GM21737 (cell line): ENCODE measurements around the gene MESD.

Source experiments
- ATAC-seq: cut with Tn5 transposase; IDR thresholded peaks from one replicate; pipeline ENCODE4 v1.9.1; 2021; ENCODE audit warnings: mild to moderate bottlenecking, moderate library complexity; ENCODE audit not compliant: unreplicated experiment

Gene MESD

DNA sequence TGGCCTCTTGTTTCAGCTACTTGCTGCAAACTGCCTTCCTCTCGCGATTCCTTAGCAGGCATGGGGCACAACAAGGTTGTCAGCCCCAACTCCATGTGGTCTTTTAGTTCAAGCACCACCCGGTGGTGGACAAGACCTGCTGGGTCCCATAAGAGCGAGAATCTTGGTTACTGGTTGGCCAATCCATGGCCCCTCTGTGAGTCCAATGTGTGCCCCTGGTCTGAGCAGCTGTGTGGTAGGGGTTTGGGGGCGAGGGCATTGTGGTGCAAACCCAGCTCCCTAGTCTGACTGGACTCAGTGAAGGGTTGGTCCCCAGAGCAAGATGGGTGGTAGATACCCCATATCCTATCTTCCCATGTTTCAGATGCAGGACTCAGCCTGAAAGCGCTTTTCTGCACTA is 48.8 kb downstream of the MESD start:
- ATAC-seq = no peak

DNA sequence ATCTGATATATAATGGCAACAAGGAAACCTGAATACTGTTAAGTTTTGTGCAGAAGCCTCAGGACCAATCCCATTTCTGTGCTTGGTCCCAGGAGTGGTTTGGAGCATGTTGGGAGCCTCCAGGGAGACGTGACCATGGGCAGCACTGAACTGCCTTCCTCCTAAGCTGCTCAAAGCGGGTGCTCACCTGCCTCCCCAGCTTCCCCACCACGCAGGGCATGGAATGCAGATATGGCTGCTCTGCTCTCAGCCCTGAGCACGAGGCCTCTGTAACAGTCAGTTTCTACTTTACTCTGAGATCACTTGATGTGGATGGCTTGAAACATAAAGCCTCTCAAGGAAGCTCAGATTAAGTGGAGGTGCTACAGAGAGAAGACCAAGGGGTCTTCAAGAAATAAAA is 49.3 kb downstream of the MESD start:
- no peak for ATAC-seq

GRCh38 chr15:80939216-80939615 is 50.4 kb downstream of the MESD start:
- ATAC-seq = no peak

DNA sequence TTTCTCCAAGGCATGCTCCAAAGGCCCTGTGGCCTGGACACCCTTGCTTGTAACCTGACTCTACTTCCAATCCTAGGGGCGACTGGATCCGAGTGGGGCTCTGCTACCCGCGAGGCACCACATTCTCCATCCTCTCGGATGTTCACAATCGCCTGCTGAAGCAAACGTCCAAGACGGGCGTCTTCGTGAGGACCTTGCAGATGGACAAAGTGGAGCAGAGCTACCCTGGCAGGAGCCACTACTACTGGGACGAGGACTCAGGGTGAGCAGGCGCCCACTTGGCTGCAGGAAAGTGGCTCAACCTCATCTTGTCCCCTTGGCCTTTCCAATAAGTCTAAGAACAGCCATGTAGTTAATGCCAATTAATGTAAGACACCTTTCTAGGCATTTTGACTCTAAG is 51.9 kb downstream of the MESD start:
- no peak for ATAC-seq

DNA sequence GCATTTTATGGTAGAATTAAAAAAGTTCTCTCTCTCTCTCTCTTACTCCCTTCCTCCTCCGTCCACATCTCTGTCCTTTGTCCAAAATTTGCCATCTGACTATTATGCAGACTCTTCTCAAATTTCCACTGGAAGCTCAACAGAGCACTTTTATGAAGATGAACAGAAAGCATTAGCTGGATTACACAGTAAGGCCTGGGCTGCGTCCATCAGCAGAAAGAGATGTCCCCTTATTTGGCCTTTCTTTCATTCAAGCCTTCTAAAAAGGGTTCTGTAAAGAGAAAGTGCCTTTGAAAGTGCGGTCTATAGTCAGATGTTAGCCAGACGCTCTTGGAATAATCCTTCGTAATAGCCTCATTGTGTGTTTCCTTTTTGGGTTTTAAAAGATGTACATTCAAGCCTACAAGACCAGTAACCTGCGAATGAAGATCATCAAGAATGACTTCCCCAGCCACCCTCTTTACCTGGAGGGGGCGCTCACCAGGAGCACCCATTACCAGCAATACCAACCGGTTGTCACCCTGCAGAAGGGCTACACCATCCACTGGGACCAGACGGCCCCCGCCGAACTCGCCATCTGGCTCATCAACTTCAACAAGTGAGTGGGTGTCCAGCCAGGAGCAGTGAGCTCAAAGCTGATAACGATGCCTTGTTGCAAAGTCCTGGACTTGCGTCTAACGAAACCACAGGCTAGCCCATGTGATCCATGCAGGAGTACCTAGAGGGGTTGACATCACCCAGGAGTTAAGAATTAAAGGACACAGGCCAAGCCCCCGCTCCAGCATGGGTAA is 53.1 kb downstream of the MESD start:
- no peak for ATAC-seq

DNA sequence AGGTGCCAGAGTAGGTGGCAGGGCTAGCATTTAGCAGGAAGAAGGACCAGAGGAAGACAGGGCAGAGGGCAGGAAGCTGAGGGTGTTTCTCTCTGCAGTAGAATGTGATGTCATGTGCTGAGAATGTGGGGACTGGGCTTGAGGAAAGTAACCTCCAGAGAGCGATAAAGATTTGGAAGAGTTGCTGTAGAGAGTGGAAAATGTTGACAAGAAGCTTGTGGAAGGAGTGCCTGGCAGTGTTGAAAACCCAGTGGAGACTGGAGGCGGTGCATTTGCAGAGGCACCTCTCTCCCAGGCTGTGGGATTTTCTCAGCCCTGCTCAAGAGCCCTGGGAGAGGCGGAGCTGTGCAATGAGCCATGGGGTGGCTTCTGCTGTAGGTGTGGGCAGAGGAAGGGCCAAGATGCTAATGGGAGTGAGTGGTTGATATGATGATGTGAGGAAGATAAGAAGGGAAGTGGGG is 54.8 kb downstream of the MESD start:
- ATAC-seq = no peak

DNA sequence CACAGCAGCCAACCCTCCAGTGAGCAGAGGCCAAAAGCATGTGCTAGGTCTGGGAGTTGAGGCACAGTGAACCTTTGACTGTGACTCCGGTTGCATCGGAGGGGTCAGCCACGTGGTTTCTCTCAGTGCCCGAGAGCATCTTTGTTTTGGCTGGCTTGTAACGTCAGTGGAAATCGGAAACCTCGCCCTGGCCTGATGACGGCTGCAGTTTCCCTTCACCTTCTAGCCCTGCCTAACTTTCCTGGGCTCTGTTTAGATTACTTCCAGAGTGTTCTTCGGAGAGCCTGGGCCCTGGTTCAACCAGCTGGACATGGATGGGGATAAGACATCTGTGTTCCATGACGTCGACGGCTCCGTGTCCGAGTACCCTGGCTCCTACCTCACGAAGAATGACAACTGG is 56.6 kb downstream of the MESD start:
- no peak for ATAC-seq

GRCh38 chr15:80932513-80932815 is 57.2 kb downstream of the MESD start:
- no peak for ATAC-seq

GRCh38 chr15:80931721-80932512 is 57.7 kb downstream of the MESD start:
- ATAC-seq = no peak

DNA sequence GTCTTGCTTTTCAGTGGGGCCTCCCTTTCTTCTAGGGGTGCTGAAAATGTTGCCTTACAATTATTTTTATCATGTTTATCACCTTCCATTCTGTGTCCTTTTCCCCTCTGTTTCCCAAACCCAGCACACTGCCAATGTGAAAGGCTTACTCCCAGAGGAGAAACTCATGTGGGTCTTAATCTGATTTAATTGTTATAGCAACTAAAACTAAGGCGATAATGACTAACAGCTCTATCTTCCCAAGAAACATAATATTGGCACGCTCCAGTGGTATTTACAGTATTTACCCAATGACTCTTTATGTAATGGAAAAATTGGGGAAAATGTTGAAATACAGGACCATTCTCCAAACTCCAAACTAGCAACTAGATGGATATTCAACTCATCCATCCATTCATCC is 58.4 kb downstream of the MESD start:
- no peak for ATAC-seq

GRCh38 chr15:80929689-80930088 is 59.9 kb downstream of the MESD start:
- no peak for ATAC-seq

DNA sequence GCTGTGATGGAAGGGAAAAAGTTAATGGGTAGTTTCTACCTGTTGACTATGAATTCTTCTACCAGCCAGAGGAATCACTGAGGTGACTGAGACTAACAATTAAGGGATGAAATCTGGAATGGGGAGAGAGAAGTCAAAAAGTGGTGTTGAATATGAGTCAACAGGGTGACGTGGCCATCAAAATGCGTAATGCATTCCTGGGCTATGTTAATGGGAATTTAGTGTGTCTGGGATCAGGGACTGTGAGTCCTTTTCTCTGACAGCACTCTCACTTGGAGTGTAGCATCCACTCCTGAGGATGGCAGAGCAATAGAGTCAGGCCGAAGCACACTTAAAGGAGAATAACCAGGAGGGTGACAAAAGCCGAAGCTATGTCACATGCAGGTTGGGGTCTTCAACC is 60.4 kb downstream of the MESD start:
- no peak for ATAC-seq

- ATAC-seq = no peak
Observed at GRCh38 chr15:80926126-80926525, 63.5 kb downstream of the MESD start.

- ATAC-seq = no peak
Observed at GRCh38 chr15:80925597-80926059, 64.0 kb downstream of the MESD start.

DNA sequence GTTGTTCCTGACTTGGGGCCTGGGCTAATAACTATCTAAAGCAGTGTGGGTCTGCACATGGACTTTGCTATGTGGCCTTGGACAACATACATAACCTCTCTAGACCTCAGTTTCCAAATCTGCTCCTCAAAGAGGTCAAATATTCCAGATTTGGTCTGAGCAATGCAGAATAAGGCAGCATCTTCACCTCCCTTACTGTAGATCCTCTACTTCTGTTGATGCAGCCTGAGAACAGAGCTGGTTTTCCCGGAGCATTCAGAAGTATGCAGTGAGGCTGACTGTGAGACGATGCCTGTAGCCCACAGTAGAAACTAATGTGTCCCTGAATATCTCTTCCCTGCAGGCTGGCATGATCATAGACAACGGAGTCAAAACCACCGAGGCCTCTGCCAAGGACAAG is 65.3 kb downstream of the MESD start:
- no peak for ATAC-seq

- no peak for ATAC-seq
Observed at GRCh38 chr15:80923668-80924067, 66.0 kb downstream of the MESD start.

DNA sequence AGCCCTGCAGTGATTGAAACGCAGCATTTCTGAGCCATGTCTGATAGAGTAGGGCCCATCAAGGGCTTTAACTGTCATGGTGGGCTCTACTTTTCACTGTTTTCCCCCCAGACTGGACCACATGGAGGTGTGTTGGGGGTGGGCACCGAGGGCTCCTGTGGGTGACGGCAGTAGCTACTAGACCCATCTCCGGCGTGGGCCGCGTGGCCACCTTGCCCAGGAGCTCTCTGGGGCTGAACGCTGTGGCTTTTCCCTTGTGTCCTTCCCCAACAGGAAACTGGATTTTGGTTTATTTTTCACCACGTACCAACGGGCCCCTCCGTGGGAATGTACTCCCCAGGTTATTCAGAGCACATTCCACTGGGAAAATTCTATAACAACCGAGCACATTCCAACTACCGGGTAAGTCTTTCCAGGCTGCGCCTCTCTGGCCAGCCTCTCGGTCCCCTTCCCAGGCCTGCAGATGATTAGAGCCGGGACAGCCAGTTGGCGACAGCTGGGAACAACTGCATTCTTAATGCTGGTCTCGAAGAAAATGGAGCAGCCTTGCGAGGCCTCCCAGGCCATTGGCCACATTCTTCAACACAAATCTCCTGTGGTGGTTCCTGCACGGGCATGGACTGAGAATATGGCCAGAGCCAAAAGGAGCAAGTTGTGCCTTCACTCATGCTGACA is 67.7 kb downstream of the MESD start:
- no peak for ATAC-seq

GRCh38 chr15:80920271-80920699 is 69.3 kb downstream of the MESD start:
- no peak for ATAC-seq

DNA sequence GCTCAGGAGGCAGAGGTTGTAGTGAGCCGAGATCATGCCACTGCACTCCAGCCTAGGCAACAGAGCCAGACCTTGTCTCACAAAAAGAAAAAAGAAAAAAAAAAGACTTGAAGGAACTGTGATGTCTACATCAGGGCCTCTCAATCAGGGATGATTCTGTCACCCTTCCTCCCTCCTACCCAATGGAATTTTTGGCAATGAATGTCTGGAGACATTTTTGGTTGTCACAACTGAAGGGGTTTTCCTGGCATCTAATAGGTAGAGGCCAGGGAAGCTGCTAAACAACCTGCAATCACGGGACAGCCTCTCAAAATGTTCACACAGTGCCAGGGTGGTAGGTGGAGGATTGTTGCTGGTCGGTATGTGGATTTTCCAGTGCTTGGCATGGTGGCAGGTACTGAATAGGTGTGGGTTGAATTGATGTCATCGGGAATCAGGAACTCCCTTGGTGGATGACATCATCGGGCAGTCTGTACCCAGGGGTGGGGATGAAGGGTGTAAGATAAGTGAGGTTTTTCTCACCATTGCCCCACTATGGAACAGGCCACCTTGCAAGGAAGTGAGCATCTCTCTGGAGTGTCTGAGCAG is 71.3 kb downstream of the MESD start:
- no peak for ATAC-seq

DNA sequence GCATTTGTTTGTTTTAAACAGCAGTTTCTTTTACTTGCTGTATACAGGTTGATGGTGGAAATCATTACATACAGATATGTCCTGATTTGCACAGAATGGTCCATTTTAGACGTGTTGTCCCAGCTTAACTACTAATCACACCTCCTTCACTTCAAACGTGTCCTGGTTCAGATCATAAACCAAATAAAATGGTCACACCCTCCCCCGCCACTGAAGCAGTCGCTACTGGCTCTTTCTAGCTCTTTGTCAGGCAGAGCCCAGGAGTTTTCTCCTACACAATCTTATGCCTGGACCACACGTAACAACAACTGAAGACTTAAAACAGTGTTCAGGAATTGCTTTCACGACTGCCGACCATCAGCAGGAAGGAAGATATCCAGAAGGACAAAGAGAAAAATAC is 73.6 kb downstream of the MESD start:
- no peak for ATAC-seq

GRCh38 chr15:80915472-80915871 is 74.1 kb downstream of the MESD start:
- ATAC-seq = no peak
